OCI-LY7 (cell line): ENCODE results near the gene HNRNPK. TPM values are rescaled to one million over a fixed set of nuclear protein-coding genes. Genes with fewer than 3 reads are reported as not detected.

Source experiments
- BruUV-seq: library from RNA; stranded (reverse); fragments of 400-500 nt; replicated peaks from 2 replicates; lab custom pipeline; 2021; lab: Mats Ljungman, UMichigan
- CTCF ChIA-PET: fragments of 300-600 bp; sonication (Branson Sonifier 250); formaldehyde crosslinking; loops from one replicate; lab custom pipeline; 2022; ENCODE audit warnings: antibody characterized with exemption; ENCODE audit not compliant: unreplicated experiment; lab: Charles Lee
- POLR2A ChIA-PET: fragments of 300-600 bp; sonication (Branson Sonifier 250); formaldehyde crosslinking; loops from one replicate; lab custom pipeline; 2022; ENCODE audit warnings: antibody characterized with exemption; lab: Charles Lee
- DNase-seq: peaks from one replicate; pipeline ENCODE4 v3.0.0-alpha.2; 2015; ENCODE audit warnings: low spot score
- H2AFZ ChIP-seq: fragments of 200-600 bp; sonication (generic), shearing (Covaris generic); 2 replicates; pipeline ENCODE4 v1.6.1; 2014; ENCODE audit warnings: mild to moderate bottlenecking, antibody characterized with exemption, low read length, moderate library complexity
- H3K27ac ChIP-seq: fragments of 200-600 bp; sonication (generic); 2 replicates; pipeline ENCODE4 v1.5.1; 2014; ENCODE audit warnings: mixed run types, low read depth, mild to moderate bottlenecking, moderate library complexity, low read length, inconsistent platforms; ENCODE audit not compliant: poor library complexity, severe bottlenecking
- H3K36me3 ChIP-seq: fragments of 200-600 bp; sonication (generic); 2 replicates; pipeline ENCODE4 v1.6.1; 2014; ENCODE audit warnings: mild to moderate bottlenecking, antibody characterized with exemption, low read length, moderate library complexity, mixed read lengths; ENCODE audit not compliant: insufficient read depth
- H3K4me1 ChIP-seq: fragments of 200-600 bp; sonication (generic); 2 replicates; pipeline ENCODE4 v1.5.1; 2014; ENCODE audit warnings: mild to moderate bottlenecking, low read length; ENCODE audit not compliant: insufficient read depth, poor library complexity, severe bottlenecking
- H3K4me2 ChIP-seq: fragments of 200-600 bp; sonication (generic); 2 replicates; pipeline ENCODE4 v1.6.1; 2014; ENCODE audit warnings: mild to moderate bottlenecking, low read length
- H3K4me3 ChIP-seq: fragments of 200-600 bp; sonication (generic); 2 replicates; pipeline ENCODE4 v1.5.1; 2014; ENCODE audit warnings: mild to moderate bottlenecking, low read depth, low read length; ENCODE audit not compliant: poor library complexity, severe bottlenecking
- H3K79me2 ChIP-seq: fragments of 200-600 bp; sonication (generic); 2 replicates; pipeline ENCODE4 v1.6.1; 2016; ENCODE audit warnings: low read depth, mild to moderate bottlenecking, low read length, moderate library complexity, mixed read lengths; ENCODE audit not compliant: insufficient read depth
- H3K9me2 ChIP-seq: fragments of 200-600 bp; sonication (generic); 2 replicates; pipeline ENCODE4 v1.6.1; 2016; ENCODE audit warnings: mild to moderate bottlenecking, low read length, mixed read lengths; ENCODE audit not compliant: insufficient read depth
- H3K9me3 ChIP-seq: fragments of 200-600 bp; sonication (generic); 2 replicates; pipeline ENCODE4 v1.6.1; 2014; ENCODE audit warnings: mild to moderate bottlenecking, mixed run types, low read length, mixed read lengths
- H4K20me1 ChIP-seq: fragments of 200-600 bp; sonication (generic); 2 replicates; pipeline ENCODE4 v1.6.1; 2014; ENCODE audit warnings: mild to moderate bottlenecking, antibody characterized with exemption, low read length, moderate library complexity, mixed read lengths; ENCODE audit not compliant: insufficient read depth
- EZH2phosphoT487 ChIP-seq: fragments of 200-600 bp; sonication (generic); IDR thresholded peaks from 2 replicates; pipeline ENCODE4 v1.6.1; 2018; ENCODE audit warnings: low read depth, borderline replicate concordance, mild to moderate bottlenecking, mixed run types, antibody characterized with exemption, low read length, moderate library complexity, mixed read lengths
- intact Hi-C: fragments of 100-400 bp; cut with micrococcal nuclease; formaldehyde crosslinking; loops from one replicate; pipeline ENCODE4 v1.10.0; 2022; ENCODE audit not compliant: unreplicated experiment
- total RNA-seq, 2 experiments: library from RNA; depleted of rRNA in 1 of 2; stranded (reverse); fragments of >200 nt in 1 of 2; shearing (Covaris generic) in 1 of 2; gene quantifications; 2 replicates each; pipeline ENCODE4 v1.2.3, GENCODE V29; 2014 to 2022
- TF ChIP-seq, protein P1 (sequence below): fragments of 200-600 bp; sonication (generic); conservative IDR thresholded peaks from 2 replicates; pipeline ENCODE4 v1.5.1; 2014; ENCODE audit warnings: mild to moderate bottlenecking, antibody characterized with exemption, low read length, moderate library complexity, mixed read lengths

Gene HNRNPK
- total RNA-seq, 2 experiments from 2014 or later = 592 to 768 TPM

DNA sequence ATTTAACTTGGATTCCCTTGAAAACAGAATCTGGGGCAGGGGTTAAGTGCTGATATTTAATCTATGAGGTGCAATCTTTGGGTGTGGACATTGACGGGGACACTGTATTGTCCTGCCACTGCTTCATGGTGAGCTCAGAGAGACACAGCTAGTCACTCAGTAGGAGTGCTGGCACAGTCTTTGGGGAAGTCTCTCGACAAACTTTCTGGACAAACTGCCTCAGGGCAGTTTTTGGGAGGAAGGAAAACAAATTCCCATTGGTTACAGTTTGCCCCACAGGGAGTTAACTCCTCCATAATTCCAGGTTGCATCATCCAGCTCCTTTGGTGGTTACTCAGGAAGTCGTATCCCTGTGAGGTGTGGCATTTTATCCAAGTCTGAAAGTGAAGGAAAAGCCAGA, 17.9 kb downstream of the HNRNPK start:
- H2AFZ ChIP-seq = no peak overlapping the region
- H3K27ac ChIP-seq = no peak overlapping the region
- no peaks in the 10 kb centered on the region for H3K9me2 ChIP-seq
- ChIA-PET CTCF (interaction anchor here (0.8 kb wide), 1 partner anchor 121 kb away, joined by 3 read pairs; no protein-coding TSS in a partner anchor), POLR2A (interaction anchor here (0.7 to 3.2 kb wide), 6 partner anchors 9 to 157 kb away, joined by 3 to 14 read pairs (median 4); partner anchors contain the start of genes HNRNPK and RMI1)
- H3K36me3 ChIP-seq = peaks cover 16% of the 10 kb centered on the region
- no peak for DNase-seq
- H3K79me2 ChIP-seq = no peaks in the 10 kb centered on the region
- H4K20me1 ChIP-seq = 0 out of 2 replicates have a peak, but pooled peaks cover 6% of the 10 kb centered on the region
- no peaks in the 10 kb centered on the region for H3K9me3 ChIP-seq
- peaks cover 9% of the 10 kb centered on the region for H3K4me1 ChIP-seq
- no peak overlapping the region for H3K4me3 ChIP-seq
- no peak for TF ChIP-seq EZH2phosphoT487
- TF ChIP-seq, protein P1, sequence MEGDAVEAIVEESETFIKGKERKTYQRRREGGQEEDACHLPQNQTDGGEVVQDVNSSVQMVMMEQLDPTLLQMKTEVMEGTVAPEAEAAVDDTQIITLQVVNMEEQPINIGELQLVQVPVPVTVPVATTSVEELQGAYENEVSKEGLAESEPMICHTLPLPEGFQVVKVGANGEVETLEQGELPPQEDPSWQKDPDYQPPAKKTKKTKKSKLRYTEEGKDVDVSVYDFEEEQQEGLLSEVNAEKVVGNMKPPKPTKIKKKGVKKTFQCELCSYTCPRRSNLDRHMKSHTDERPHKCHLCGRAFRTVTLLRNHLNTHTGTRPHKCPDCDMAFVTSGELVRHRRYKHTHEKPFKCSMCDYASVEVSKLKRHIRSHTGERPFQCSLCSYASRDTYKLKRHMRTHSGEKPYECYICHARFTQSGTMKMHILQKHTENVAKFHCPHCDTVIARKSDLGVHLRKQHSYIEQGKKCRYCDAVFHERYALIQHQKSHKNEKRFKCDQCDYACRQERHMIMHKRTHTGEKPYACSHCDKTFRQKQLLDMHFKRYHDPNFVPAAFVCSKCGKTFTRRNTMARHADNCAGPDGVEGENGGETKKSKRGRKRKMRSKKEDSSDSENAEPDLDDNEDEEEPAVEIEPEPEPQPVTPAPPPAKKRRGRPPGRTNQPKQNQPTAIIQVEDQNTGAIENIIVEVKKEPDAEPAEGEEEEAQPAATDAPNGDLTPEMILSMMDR = no peak
- intact Hi-C loops = no loop called here
- BruUV-seq = no TSS peak
- no peak overlapping the region for H3K4me2 ChIP-seq

DNA sequence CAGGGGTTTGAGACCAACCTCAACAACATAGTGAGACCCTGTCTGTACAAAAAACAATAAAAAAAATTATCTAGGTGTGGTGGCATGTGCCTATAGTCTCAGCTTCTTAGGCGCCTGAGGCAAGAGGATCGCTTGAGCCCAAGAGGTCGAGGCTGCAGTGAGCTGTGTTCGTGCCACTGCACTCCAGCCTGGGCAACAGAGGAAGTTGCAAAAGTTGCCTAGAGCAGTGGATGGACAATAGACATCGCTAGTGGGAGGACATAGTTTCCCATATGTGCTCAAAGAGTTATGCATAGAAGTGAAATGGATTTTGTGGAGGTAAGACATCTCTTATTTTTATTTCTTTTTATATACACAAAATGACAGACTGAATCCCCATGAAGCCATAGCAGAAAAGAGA, 19.0 kb downstream of the HNRNPK start:
- no peaks in the 10 kb centered on the region for H3K9me2 ChIP-seq
- no peak overlapping the region for H3K27ac ChIP-seq
- no peak overlapping the region for H3K4me3 ChIP-seq
- intact Hi-C loops = no loop called here
- no peak for DNase-seq
- H3K36me3 ChIP-seq = peaks cover 4% of the 10 kb centered on the region; the same call in 1 of the 2 replicates
- no peak overlapping the region for H3K4me2 ChIP-seq
- H4K20me1 ChIP-seq = no peaks in the 10 kb centered on the region
- no peak overlapping the region for H2AFZ ChIP-seq
- no TSS peak for BruUV-seq
- ChIA-PET POLR2A (interaction anchor here (0.6 to 3.2 kb wide), 5 partner anchors 10 to 39 kb away, joined by 3 to 14 read pairs (median 3); partner anchors contain the start of genes HNRNPK, KIF27 and RMI1), CTCF (no interaction called here)
- peaks cover 1% of the 10 kb centered on the region; the same call in 1 of the 2 replicates for H3K79me2 ChIP-seq
- TF ChIP-seq, protein P1 = no peak
- TF ChIP-seq EZH2phosphoT487 = no peak
- peaks cover 13% of the 10 kb centered on the region for H3K4me1 ChIP-seq
- no peaks in the 10 kb centered on the region for H3K9me3 ChIP-seq

DNA sequence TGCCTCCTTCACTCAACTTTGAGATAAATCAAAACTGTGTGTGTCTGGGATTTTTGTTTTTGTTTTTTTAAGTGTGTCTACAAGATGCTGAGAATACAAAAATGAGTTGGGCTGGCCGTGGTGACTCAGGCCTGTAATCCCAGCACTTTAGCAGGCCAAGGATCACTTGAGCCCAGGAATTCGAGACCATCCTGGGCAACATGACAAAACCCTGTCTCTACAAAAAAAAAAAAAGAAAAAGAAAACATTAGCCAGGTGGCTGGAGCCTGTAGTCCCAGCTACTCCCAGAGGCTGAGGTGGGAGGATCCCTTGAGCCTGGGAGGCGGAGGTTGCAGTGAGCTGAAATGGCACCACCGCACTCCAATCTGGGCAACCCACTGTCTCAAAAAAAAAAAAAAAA, 21.0 kb downstream of the HNRNPK start:
- Histone ChIP-seq H3K4me2 (peak overlapping the region; percentile 68), H4K20me1 (no peaks in the 10 kb centered on the region), H3K79me2 (peaks cover 10% of the 10 kb centered on the region; the same call in 1 of the 2 replicates), H3K9me2 (no peaks in the 10 kb centered on the region), H3K4me1 (peaks cover 17% of the 10 kb centered on the region), H2AFZ (peak overlapping the region; percentile 57; the same call in 1 of the 2 replicates), H3K4me3 (no peak overlapping the region), H3K9me3 (no peaks in the 10 kb centered on the region), H3K27ac (no peak overlapping the region), H3K36me3 (no peaks in the 10 kb centered on the region)
- DNase-seq = no peak
- no TSS peak for BruUV-seq
- no peak for TF ChIP-seq EZH2phosphoT487
- TF ChIP-seq, protein P1 = no peak
- CTCF ChIA-PET = no interaction called here
- intact Hi-C loops = no loop called here
- POLR2A ChIA-PET = interaction anchor here (0.8 to 1.7 kb wide), 2 partner anchors 19 to 36 kb away, joined by 3 to 9 read pairs; no protein-coding TSS in a partner anchor
